PC-3 (cell line): ENCODE results near the gene FLVCR1. TPM values are rescaled to one million over a fixed set of nuclear protein-coding genes. Genes with fewer than 3 reads are reported as not detected.

Experiments used
- ATAC-seq: fragments of 200-7000 bp; cut with Tn5 transposase; 2 replicates; pipeline ENCODE4 v1.9.1; 2020; ENCODE audit warnings: mild to moderate bottlenecking, moderate library complexity
- BruUV-seq: library from RNA; stranded (reverse); fragments of 400-500 nt; replicated peaks from 2 replicates; lab custom pipeline; 2021; lab: Mats Ljungman, UMichigan
- CTCF ChIA-PET: fragments of 300-600 bp; sonication (Branson Sonifier 250); formaldehyde crosslinking; loops from one replicate; lab custom pipeline; 2022; ENCODE audit warnings: antibody characterized with exemption; lab: Charles Lee
- POLR2A ChIA-PET: fragments of 300-600 bp; sonication (Branson Sonifier 250); formaldehyde crosslinking; loops from one replicate; lab custom pipeline; 2022; ENCODE audit warnings: antibody characterized with exemption; ENCODE audit not compliant: unreplicated experiment; lab: Charles Lee
- DNase-seq: peaks from one replicate; pipeline ENCODE4 v3.0.0-alpha.2; 2015
- H2AFZ ChIP-seq: fragments of 300-600 bp; sonication (generic); 2 replicates; pipeline ENCODE4 v1.6.0; 2016; ENCODE audit warnings: antibody characterized with exemption, low read length
- H3F3A ChIP-seq: fragments of 300-600 bp; sonication (generic); one replicate; pipeline ENCODE4 v1.6.0; 2017; ENCODE audit warnings: antibody characterized with exemption, low read length, control low read depth, mild to moderate bottlenecking; ENCODE audit not compliant: unreplicated experiment
- H3K27ac ChIP-seq: fragments of 300-600 bp; sonication (generic); 2 replicates; pipeline ENCODE4 v1.5.1; 2016; ENCODE audit warnings: mild to moderate bottlenecking, low read length
- H3K27me3 ChIP-seq: fragments of 300-600 bp; sonication (generic); 2 replicates; pipeline ENCODE4 v1.6.1; 2016; ENCODE audit warnings: low read length, mixed read lengths
- H3K36me3 ChIP-seq: fragments of 300-600 bp; sonication (generic); 2 replicates; pipeline ENCODE4 v1.6.1; 2016; ENCODE audit warnings: low read depth, mixed run types, low read length, mixed read lengths
- H3K4me1 ChIP-seq: fragments of 300-600 bp; sonication (generic); 2 replicates; pipeline ENCODE4 v1.5.1; 2016; ENCODE audit warnings: low read length; ENCODE audit not compliant: insufficient read depth
- H3K4me2 ChIP-seq: fragments of 300-600 bp; sonication (generic); 2 replicates; pipeline ENCODE4 v1.6.0; 2016; ENCODE audit warnings: low read length
- H3K4me3 ChIP-seq: fragments of 300-600 bp; sonication (generic); 2 replicates; pipeline ENCODE4 v1.5.1; 2016; ENCODE audit warnings: mild to moderate bottlenecking, low read length, mixed read lengths
- H3K79me2 ChIP-seq: fragments of 300-600 bp; sonication (generic); 2 replicates; pipeline ENCODE4 v1.6.1; 2017; ENCODE audit warnings: low read length, mixed read lengths
- H3K9ac ChIP-seq: fragments of 300-600 bp; sonication (generic); 2 replicates; pipeline ENCODE4 v1.6.0; 2016; ENCODE audit warnings: mild to moderate bottlenecking, low read length
- H3K9me2 ChIP-seq: fragments of 300-600 bp; sonication (generic); replicated peaks from 2 replicates; pipeline ENCODE4 v1.6.1; 2016; ENCODE audit warnings: mixed run types, low read length, mixed read lengths
- H3K9me3 ChIP-seq: fragments of 300-600 bp; sonication (generic); 2 replicates; pipeline ENCODE4 v1.6.1; 2016; ENCODE audit warnings: low read length, mixed read lengths
- H4K20me1 ChIP-seq: fragments of 300-600 bp; sonication (generic); 2 replicates; pipeline ENCODE4 v1.6.1; 2016; ENCODE audit warnings: low read length, mixed read lengths
- EZH2 ChIP-seq: fragments of 300-600 bp; sonication (generic); IDR thresholded peaks from one replicate; pipeline ENCODE4 v1.6.1; 2017; ENCODE audit warnings: antibody characterized with exemption, mild to moderate bottlenecking, low read length; ENCODE audit not compliant: unreplicated experiment
- EZH2phosphoT487 ChIP-seq: fragments of 300-600 bp; sonication (generic); IDR thresholded peaks from 2 replicates; pipeline ENCODE4 v1.6.1; 2018; ENCODE audit warnings: mild to moderate bottlenecking, antibody characterized with exemption, low read length, borderline replicate concordance
- intact Hi-C: fragments of 100-400 bp; cut with micrococcal nuclease; formaldehyde crosslinking; loops from 2 replicates; pipeline ENCODE4 v1.9.0; 2023
- total RNA-seq: library from RNA; depleted of rRNA; stranded (reverse); fragments of >200 nt; gene quantifications from 2 replicates; pipeline ENCODE4 v1.2.3, GENCODE V29; 2014
- TF ChIP-seq, protein P1 (sequence below): fragments of 300-600 bp; sonication (generic); conservative IDR thresholded peaks from 2 replicates; pipeline ENCODE4 v1.5.1; 2017; ENCODE audit warnings: antibody characterized with exemption, low read depth, mild to moderate bottlenecking, low read length

The FLVCR1 gene
- total RNA-seq, 1 experiment from 2014 or later: 13.9 TPM

DNA sequence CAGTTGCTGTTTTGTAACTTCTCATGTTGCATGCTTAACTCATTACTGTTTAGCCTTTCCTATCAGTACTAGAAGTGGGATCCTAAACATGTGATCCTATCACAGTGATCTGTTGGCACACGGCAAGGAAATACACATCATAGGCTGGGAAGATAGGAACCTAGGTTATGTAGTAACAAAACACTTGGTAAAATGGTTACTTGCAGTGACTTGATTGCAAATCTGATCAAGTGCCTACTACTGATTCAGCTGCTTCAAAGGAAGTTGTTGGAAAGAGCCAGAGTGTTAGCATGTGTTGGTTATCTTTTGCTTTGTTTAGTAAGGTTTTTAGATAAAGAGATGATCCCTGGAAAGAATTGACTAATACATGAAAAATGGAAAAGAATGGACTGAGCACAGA, 83.4 kb downstream of the FLVCR1 start:
- H2AFZ ChIP-seq: no peak overlapping the region
- H3K79me2 ChIP-seq: no peaks in the 10 kb centered on the region
- no peaks in the 10 kb centered on the region for H3F3A ChIP-seq
- H3K4me2 ChIP-seq: no peak overlapping the region
- ATAC-seq: no peak
- no peak overlapping the region for H3K9ac ChIP-seq
- H4K20me1 ChIP-seq: no peaks in the 10 kb centered on the region
- CTCF ChIA-PET: no interaction called here
- intact Hi-C loops: no loop called here
- H3K9me2 ChIP-seq: no peaks in the 10 kb centered on the region
- POLR2A ChIA-PET: no interaction called here
- H3K4me1 ChIP-seq: no peaks in the 10 kb centered on the region
- H3K9me3 ChIP-seq: no peaks in the 10 kb centered on the region
- no peaks in the 10 kb centered on the region for H3K36me3 ChIP-seq
- DNase-seq: no peak
- H3K27me3 ChIP-seq: no peaks in the 10 kb centered on the region
- BruUV-seq: no TSS peak
- TF ChIP-seq, protein P1, sequence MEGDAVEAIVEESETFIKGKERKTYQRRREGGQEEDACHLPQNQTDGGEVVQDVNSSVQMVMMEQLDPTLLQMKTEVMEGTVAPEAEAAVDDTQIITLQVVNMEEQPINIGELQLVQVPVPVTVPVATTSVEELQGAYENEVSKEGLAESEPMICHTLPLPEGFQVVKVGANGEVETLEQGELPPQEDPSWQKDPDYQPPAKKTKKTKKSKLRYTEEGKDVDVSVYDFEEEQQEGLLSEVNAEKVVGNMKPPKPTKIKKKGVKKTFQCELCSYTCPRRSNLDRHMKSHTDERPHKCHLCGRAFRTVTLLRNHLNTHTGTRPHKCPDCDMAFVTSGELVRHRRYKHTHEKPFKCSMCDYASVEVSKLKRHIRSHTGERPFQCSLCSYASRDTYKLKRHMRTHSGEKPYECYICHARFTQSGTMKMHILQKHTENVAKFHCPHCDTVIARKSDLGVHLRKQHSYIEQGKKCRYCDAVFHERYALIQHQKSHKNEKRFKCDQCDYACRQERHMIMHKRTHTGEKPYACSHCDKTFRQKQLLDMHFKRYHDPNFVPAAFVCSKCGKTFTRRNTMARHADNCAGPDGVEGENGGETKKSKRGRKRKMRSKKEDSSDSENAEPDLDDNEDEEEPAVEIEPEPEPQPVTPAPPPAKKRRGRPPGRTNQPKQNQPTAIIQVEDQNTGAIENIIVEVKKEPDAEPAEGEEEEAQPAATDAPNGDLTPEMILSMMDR: no peak
- TF ChIP-seq EZH2phosphoT487: no peak
- TF ChIP-seq EZH2: no peak
- H3K4me3 ChIP-seq: no peak overlapping the region
- no peak overlapping the region for H3K27ac ChIP-seq

DNA sequence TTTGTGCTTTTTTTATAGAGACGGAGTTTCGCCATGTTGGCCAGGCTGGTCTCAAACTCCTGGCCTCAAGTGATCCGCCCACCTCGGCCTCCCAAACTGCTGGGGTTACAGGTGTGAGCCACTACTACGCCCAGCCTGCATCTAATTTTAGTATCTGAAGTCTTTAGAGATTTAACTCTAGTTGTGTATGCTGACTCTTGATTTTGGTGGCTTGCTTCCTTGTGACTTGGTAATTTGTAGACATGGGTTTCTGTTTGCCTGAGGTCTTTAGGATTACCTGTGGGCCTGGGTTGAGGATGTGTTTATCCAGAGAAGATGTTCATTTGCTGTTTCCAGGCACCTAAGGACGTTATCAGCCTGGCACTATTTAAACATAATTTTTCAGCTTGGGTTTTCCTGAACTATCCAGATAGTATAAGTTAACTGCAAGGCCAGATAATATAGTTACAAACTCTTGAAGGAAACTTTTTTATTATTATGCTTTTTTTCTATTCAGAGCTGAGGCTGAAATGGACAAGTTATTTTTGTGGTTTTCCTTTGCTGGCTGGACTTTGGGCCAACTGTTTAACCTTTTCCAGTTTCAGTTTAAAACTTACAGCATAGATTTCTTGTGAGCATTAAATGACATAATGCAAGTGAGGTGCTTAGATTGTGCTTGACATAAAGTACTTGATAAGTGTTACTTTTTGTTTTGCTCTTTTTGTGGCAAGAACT, 84.8 kb downstream of the FLVCR1 start:
- no peak overlapping the region for H3K4me2 ChIP-seq
- no peak overlapping the region for H3K9ac ChIP-seq
- no peak for DNase-seq
- no peaks in the 10 kb centered on the region for H3K9me3 ChIP-seq
- no peak overlapping the region for H3K4me3 ChIP-seq
- ATAC-seq: no peak
- ChIA-PET CTCF (no interaction called here), POLR2A (no interaction called here)
- H3K9me2 ChIP-seq: no peaks in the 10 kb centered on the region
- no peaks in the 10 kb centered on the region for H3K4me1 ChIP-seq
- no peaks in the 10 kb centered on the region for H4K20me1 ChIP-seq
- no peaks in the 10 kb centered on the region for H3F3A ChIP-seq
- no TSS peak for BruUV-seq
- intact Hi-C loops: no loop called here
- H3K27ac ChIP-seq: no peak overlapping the region
- no peaks in the 10 kb centered on the region for H3K36me3 ChIP-seq
- TF ChIP-seq, protein P1: no peak
- TF ChIP-seq EZH2phosphoT487 (no peak), EZH2 (no peak)
- H3K27me3 ChIP-seq: no peaks in the 10 kb centered on the region
- no peaks in the 10 kb centered on the region for H3K79me2 ChIP-seq
- no peak overlapping the region for H2AFZ ChIP-seq

DNA sequence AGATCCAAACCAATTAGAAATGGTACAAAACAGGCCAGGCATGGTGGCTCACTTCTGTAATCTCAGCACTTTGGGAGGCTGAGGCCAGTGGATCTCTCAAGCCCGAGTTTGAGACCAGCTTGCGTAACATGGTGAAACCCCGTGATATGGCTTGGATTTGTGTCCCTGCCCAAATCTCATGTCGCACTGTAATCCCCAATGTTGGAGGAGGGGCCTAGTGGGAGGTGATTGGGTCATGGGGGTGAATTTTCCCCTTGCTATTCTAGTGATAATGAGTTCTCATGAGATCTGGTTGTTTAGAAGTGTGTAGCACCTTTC, 85.3 kb downstream of the FLVCR1 start:
- intact Hi-C loops: no loop called here
- DNase-seq: no peak
- Histone ChIP-seq H2AFZ (no peak overlapping the region), H3K36me3 (no peaks in the 10 kb centered on the region), H3K4me2 (no peak overlapping the region), H3K4me3 (no peak overlapping the region), H3K9me2 (no peaks in the 10 kb centered on the region), H3K9me3 (no peaks in the 10 kb centered on the region), H3K4me1 (no peaks in the 10 kb centered on the region), H4K20me1 (no peaks in the 10 kb centered on the region), H3K27me3 (no peaks in the 10 kb centered on the region), H3K27ac (no peak overlapping the region), H3K79me2 (no peaks in the 10 kb centered on the region), H3F3A (no peaks in the 10 kb centered on the region), H3K9ac (no peak overlapping the region)
- ChIA-PET POLR2A (no interaction called here), CTCF (no interaction called here)
- BruUV-seq: no TSS peak
- ATAC-seq: no peak
- no peak for TF ChIP-seq EZH2
- TF ChIP-seq EZH2phosphoT487: no peak
- TF ChIP-seq, protein P1: no peak
